Measurements from ENCODE around the gene DPH2.

DPH2 gene

DNA sequence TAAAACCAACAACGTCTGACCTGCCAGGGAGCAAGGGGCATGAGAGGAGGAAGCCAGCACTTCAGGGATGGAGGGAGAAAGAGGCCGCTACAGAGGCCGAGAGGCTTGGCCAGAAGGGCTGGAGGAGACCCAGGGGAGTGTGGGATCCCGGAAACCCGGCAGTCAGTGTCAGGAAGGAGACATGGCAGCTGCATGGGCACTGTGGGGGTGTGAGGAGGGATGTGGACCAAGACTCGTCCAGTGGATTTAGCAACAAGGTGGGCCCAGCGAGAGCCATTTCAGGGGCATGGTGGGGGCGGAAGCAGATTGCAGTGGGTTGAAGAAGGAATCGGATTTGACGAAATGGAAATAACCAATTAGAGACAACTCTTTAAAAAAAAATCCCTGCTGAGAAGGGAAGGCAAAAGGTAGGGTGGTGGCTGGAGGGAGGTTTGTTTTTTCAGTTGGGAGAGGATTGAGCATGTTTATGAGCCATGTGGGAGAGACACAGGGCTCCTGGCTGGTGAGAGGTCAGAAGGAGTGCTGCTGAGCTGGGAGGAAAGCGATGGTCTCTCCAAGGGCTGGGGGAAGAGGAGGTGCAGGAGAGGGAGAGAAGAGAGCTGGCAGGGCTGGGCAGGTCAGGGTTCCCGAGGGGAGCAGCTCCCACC is 13.6 kb downstream of the DPH2 start:
- ATAC-seq (no peak), DNase-seq (no peak)

GRCh38 chr1:43984855-43985254 is 15.0 kb downstream of the DPH2 start:
- ATAC-seq (no peak), DNase-seq (no peak)

DNA sequence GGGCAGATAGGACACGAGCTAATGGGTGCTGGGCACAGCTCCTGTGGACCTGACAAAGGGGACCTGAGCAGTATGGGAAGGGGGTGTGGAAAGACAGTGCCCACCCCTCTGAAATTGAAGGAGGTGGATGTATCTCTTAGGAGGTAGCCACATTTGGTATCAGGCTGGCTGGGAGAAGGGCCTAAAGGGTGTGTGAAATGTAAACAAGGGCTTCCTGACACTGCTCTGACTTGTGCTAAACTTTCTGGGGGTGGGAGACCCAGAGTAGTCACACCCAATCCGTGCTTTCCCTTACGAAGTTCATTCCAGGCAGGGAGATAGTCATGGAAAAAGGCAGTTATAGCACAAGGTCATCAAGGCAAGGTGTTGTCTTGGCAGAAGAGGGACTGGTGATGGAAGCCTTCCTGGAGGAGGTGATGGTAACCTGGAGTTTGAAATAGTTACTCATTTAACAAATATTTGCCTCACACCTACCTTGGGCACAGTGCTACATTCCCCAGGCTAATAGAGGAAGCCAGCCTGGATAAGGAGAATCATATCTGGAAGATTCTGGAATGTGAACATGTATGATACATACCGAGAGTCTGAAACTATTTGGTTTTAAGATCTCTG is 16.3 kb downstream of the DPH2 start:
- DNase-seq (no peak), ATAC-seq (no peak)

- ATAC-seq (no peak), DNase-seq (no peak)
Observed at GRCh38 chr1:43986712-43987111, 16.9 kb downstream of the DPH2 start.

DNA sequence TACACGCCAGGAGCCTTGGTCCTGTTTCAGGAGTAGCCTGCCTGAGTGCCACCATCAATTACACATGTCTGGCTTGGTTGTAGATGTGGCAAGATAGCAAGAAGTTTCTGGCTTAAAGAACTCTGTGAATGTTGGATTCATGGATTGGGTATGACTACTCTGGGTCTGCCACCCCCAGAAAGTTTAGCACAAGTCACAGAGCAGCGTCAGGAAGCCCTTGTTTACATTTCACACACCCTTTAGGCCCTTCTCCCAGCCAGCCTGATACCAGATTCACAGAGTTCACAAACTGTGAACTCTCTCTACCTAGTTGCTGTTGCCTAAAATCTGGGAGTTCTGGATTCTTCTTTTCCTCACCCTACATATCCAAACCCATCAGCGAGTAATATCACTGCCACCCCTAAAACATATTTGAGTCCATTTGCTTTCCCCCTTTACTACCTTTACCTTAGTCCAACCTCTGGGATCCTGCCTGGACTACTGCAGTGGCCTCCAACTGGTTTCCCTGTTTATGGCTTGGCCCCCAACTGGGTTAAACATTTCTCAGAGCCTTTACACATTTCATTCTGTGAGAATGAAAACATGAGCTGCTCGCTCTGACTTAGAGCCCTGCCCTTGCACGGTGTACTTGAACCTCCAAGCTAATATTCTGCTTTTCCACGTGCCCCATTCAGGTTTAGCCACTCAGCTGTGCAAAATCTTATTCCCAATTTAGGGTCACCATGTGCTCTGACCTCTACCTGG is 17.5 kb downstream of the DPH2 start:
- ATAC-seq (no peak), DNase-seq (no peak)

DNA sequence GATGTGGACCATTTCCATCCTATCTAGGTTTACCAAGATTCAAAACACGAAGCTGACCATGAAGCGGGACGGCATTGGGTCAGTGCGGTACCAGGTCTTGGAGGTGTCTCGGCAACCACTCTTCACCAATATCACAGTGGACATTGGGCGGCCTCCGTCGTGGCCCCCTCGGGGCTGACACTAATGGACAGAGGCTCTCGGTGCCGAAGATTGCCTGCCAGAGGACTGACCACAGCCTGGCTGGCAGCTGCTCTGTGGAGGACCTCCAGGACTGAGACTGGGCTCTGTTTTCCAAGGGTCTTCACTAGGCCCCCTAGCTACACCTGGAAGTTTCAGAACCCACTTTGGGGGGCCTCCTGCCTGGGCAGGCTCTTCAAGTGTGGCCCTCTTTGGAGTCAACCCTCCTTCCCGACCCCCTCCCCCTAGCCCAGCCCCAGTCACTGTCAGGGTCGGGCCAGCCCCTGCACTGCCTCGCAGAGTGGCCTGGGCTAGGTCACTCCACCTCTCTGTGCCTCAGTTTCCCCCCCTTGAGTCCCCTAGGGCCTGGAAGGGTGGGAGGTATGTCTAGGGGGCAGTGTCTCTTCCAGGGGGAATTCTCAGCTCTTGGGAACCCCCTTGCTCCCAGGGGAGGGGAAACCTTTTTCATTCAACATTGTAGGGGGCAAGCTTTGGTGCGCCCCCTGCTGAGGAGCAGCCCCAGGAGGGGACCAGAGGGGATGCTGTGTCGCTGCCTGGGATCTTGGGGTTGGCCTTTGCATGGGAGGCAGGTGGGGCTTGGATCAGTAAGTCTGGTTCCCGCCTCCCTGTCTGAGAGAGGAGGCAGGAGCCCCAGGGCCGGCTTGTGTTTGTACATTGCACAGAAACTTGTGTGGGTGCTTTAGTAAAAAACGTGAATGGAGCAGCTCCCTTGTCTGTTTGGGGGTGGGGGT is 20.7 kb downstream of the DPH2 start:
- DNase-seq (peak; percentile 18), ATAC-seq (no peak)

GRCh38 chr1:43991200-43991475 is 21.3 kb downstream of the DPH2 start:
- DNase-seq (no peak), ATAC-seq (no peak)

GRCh38 chr1:43991476-43992231 is 21.8 kb downstream of the DPH2 start, which contains the start of gene CCDC24:
Gene CCDC24 (plus strand): TSS chr1:43991599. CDS start chr1:43991879, 280 bp downstream.
- DNase-seq (peak; percentile 82), ATAC-seq (peak; percentile 84)

DNA sequence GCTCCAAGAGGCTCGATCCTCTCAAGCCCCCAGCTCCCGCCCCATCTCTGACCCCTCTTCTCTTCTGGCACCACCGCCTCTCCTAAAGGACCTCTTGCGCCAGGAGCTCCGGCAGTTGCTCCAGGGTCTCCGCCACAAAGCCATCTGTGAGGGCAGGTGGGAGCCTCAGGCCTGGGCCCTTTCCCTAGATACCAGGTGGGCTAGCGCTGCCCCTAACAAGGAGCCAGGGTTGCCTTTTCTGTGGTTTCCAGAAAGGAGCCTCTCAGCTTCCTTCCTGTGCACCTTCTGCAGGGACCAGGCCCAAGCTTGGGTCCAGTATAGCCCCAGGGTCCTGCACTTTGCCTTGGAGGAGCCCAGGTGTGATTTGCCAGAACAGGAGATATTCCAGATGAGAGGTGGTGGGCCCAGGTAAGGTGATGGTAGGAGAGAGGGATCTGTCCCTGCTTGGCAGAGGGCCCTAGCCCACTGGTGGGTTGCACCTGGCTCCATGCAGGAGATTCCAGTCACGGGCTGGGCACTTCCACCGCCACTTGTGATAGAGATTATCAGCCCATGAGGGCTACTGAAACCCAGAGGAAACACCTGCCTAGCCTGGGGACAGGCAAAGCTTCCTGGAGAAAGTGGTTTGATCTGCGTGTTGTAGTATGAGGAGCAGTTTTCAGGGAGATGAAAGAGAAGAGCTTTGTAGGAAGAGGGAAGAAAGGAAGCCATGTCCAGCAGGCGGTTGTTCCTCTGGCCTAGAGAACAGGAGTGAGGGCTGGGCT is 22.6 kb downstream of the DPH2 start:
- no peak for DNase-seq
- no peak for ATAC-seq

DNA sequence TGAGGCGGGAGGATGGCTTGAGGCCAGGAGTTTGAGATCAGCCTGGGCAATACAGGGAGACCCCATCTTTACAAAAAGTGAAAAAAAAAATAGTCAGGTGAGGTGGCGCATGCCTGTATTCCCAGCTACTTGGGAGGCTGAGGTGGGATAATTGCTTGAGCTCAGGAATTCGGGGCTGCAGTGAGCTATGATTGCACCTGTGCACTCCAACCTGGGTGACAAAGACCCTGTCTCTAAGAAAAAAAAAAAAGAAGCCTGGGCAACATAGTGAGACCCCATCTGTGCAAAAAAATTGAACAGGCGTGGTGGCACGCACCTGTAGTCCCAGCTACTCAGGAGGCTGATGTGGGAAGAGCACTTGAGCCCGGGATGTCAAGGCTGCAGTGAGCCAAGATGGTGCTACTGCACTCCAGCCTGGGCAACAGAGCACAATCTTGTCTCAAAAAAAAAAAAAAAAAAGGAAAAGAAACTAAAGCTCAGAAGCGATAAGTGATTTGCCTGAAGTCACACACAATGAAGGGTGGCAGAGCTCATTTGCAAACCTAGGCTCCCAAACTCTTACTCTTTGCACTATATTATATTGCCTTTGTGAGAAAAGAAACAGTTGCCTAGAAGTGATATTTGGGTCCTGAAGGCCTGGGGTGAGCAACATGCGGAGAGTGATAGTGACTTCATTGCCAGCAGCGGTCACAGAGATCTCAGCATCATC is 23.6 kb downstream of the DPH2 start:
- ATAC-seq: no peak
- DNase-seq: no peak

GRCh38 chr1:43994071-43994470 is 24.3 kb downstream of the DPH2 start:
- DNase-seq: no peak
- no peak for ATAC-seq

- DNase-seq (peak; percentile 27), ATAC-seq (no peak)
Observed at GRCh38 chr1:43994794-43995790, 25.3 kb downstream of the DPH2 start.

DNA sequence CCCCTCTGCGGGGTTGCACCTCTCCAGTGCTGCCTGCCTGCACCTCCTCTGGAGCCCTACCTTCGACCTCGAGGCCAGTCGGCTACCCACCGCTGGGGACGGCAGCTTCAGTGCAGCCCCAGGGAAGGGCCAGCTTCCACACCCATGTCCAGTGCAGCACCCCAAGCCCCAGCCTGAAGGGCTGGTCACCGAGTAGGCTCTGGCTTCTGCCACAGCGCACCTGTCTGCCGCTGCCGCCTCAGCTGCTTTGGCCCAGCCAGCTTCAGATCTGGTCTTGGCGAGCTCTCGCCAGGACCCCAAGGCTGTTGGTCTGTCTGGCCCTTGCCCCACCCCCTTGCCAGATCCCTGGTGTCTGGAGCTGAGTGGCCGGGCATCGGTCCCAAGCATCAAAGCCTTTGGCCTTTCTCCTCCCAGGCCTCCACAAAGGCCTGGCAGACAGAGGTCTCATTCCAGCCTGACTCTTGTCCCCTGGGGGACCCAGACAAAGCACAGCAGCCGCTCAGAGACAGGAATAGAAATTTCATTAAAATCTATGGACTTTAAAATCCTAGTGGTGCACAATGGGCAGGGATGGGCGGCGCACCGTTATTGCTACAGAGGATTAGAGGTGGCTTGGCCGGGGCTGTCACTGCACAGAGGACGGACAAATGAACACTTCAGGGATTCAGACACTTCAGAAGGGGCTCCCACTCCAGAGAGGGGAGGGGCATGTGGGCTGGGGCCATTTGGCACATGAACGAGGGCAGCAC is 26.3 kb downstream of the DPH2 start:
- DNase-seq (no peak), ATAC-seq (no peak)

DNA sequence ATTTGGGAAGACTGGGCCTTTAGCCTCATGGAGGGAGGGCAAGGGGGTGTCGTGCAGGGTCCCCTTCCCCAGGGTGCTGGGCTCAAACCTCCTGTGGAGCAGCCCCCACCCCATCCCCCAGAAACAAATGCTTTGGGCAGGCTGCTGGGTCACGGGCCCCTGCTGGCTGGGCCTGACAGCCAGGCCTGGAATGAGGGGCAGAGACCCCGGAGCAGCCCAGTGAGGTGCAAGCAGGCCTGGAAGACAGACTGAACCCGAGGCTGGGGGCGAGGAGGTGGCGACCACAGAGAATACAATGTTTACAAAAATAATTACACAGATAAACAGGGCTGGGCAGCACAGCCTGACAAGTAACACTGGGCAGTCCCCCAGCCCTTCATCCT is 26.9 kb downstream of the DPH2 start:
- DNase-seq (no peak), ATAC-seq (no peak)

GRCh38 chr1:43997295-43997999 is 27.6 kb downstream of the DPH2 start:
- ATAC-seq (no peak), DNase-seq (no peak)

DNA sequence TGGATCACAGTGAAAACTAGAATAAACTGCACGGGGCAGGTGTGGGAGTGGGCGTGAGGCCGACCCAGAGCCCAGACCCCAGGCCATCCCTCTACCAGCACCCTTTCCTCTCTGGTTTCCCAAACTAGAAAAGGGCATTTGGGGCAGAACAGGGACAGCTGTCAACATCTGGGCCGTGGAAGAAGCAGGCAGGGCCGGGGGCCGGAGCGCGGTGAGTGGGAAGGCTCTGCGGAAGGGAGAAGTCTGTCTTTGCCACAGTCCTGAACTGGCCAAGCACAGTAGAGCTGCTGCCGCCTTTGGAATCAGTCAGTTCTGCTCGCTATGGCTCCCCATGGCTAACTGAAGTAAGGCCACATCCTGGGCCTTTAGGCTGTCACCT is 28.2 kb downstream of the DPH2 start:
- no peak for ATAC-seq
- DNase-seq: no peak

- no peak for ATAC-seq
- no peak for DNase-seq
Observed at GRCh38 chr1:43999455-43999854, 29.6 kb downstream of the DPH2 start.

DNA sequence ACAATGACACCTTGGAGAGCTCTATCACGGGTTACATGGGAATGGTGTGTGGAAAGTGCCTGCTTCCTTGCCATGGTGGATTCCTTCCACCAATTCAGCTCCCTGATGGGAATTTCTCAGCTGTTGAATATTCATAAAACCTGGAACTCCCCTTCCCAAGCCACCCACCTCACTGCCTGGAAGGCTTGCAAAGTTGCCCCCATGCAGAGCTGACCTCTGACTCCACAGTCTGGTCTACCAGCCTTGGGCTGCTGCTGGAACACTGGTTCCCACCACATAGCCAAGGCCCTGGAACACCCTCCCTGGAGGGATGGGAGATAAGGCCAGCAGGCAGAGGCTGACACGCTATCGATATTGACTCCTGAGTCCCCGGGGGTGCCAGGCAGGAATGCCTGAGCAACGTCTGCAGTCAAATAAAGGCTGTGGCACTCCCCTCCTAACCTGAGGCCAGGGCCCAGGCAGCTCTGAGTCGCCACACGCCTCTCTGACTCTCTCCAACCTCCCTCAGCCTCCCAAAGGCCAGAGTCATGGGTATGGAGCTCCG is 30.4 kb downstream of the DPH2 start:
- no peak for ATAC-seq

More for the DNA sequence above, 30.4 kb downstream of the DPH2 start:
- no peak for DNase-seq

All from stimulated activated naive CD8-positive, alpha-beta T cell treated with anti-CD3 and anti-CD28 coated beads, Interleukin-15, Interleukin-2, amounts not matched to agents 100 U/mL and 50 U/mL, for 24 hours (primary cell).